ENCODE results near the gene SELENOT.

GRCh38 chr3:150577855-150578254 lies 25.3 kb upstream of the SELENOT start:
- TF ChIP-seq CTCF (IDR thresholded peaks at IDR 0.05) (no peak), EZH2 (IDR thresholded peaks at IDR 0.05; ENCODE audit: borderline replicate concordance, insufficient read depth, low read depth, low read length, poor library complexity, severe bottlenecking) (no peak)
